Gastrocnemius medialis (tissue), 4 donors: Measurements from ENCODE around the gene TSSK1B.

Experiments used
- POLR2A ChIP-seq, 2 donors: fragments of 450-650 bp; IDR thresholded peaks; one replicate each; pipeline ENCODE4 v1.6.1; 2017; ENCODE audit warnings: antibody characterized with exemption in 2 of 2, mild to moderate bottlenecking in 2 of 2, moderate library complexity in 2 of 2
- TF ChIP-seq, protein P1 (sequence below), 5 experiments: fragments of 450-650 bp in 3 of 5; fragments of 200-600 bp in 2 of 5; sonication (generic) in 2 of 5; IDR thresholded peaks in 4 of 5; conservative IDR thresholded peaks in 1 of 5; 1 replicate in 4 of 5; 2 replicates in 1 of 5; pipeline ENCODE4 v1.5.1; 2016 to 2019; ENCODE audit warnings: antibody characterized with exemption in 5 of 5, mild to moderate bottlenecking in 3 of 5, moderate library complexity in 3 of 5

DNA sequence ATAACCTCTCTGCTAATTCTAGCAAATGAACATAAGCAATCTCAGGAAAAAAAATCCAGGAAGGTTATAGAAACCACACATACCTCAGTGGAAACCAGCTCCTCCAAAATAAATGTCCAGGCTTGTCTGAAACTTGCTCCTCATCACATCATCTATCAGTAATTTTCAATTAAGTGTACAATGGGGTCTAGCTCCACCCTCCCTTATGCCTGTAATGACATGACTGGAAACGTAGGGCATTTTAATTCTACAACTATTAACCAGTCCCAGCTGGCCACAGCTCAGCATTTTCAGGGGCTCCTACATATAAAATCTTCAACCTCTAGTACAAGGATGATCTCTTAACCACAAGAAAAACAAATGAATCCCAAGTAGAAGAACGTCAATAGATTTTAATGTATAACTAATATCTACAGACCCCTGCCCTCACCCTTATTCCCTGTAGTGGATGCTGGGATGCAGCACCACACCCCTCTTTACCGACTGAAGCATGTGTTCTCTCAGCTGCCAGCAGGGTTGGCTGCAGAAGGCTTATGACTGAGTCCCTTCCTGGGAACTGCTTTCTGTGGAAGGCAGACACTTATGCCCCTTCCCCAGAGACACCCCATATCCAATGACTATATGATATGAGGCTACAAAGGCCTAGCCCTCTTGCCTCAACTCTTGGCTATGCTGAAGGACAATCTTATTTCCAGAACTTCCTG is 6.8 kb downstream of the TSSK1B start:
- TF ChIP-seq, protein P1, sequence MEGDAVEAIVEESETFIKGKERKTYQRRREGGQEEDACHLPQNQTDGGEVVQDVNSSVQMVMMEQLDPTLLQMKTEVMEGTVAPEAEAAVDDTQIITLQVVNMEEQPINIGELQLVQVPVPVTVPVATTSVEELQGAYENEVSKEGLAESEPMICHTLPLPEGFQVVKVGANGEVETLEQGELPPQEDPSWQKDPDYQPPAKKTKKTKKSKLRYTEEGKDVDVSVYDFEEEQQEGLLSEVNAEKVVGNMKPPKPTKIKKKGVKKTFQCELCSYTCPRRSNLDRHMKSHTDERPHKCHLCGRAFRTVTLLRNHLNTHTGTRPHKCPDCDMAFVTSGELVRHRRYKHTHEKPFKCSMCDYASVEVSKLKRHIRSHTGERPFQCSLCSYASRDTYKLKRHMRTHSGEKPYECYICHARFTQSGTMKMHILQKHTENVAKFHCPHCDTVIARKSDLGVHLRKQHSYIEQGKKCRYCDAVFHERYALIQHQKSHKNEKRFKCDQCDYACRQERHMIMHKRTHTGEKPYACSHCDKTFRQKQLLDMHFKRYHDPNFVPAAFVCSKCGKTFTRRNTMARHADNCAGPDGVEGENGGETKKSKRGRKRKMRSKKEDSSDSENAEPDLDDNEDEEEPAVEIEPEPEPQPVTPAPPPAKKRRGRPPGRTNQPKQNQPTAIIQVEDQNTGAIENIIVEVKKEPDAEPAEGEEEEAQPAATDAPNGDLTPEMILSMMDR (IDR thresholded peaks at IDR 0.05 in 4 of 5, conservative IDR thresholded peaks at IDR 0.05 in 1 of 5): no peak
- no peak for TF ChIP-seq POLR2A (IDR thresholded peaks at IDR 0.05)
